ENCODE results near the gene SPANXC.
"Not testable (repeated sequence)": the region's sequence is repeated elsewhere in the genome, so short reads cannot be mapped to it uniquely, and the experiment has no call there.

Gene SPANXC, protein sequence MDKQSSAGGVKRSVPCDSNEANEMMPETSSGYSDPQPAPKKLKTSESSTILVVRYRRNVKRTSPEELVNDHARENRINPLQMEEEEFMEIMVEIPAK

GRCh38 chrX:141242417-141242816, at the start of gene SPANXC:
TSS of gene SPANXC (minus strand) at chrX:141242517. CDS start at chrX:141242457, 60 bp downstream.
- not testable (repeated sequence) for DNase-seq

- DNase-seq: peak in 1 of 14 donors; percentile 4
Observed at GRCh38 chrX:141279476-141279875, 37.2 kb upstream of the SPANXC start.

- peak in 2 of 14 donors; percentile 1 for DNase-seq
Observed at GRCh38 chrX:141278306-141278705, 36.0 kb upstream of the SPANXC start.

DNA sequence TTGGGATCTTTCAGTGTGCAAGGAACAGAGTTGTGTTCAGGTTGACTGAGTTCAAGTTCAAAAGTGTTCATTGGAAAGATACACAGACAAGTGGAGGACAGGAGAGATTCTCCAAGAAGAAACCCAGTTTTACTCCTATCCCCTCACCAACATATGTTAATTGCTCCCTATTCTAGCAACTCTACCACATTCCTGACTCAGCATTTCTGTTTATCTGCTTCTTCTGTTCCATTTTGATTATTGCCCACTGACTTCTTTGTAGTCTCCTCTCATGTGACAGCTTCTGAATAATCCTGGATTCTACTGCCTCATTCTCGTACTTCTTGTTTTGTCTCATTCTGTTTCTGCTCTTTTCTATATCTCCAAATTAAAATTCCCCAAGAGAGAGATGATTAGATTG, 15.8 kb upstream of the SPANXC start:
- no peak for DNase-seq

GRCh38 chrX:141221611-141222010, 20.7 kb downstream of the SPANXC start:
- no peak for DNase-seq

GRCh38 chrX:141220342-141221008, 21.8 kb downstream of the SPANXC start:
- no peak for DNase-seq

GRCh38 chrX:141214196-141214595, 28.1 kb downstream of the SPANXC start:
- no peak for DNase-seq

DNA sequence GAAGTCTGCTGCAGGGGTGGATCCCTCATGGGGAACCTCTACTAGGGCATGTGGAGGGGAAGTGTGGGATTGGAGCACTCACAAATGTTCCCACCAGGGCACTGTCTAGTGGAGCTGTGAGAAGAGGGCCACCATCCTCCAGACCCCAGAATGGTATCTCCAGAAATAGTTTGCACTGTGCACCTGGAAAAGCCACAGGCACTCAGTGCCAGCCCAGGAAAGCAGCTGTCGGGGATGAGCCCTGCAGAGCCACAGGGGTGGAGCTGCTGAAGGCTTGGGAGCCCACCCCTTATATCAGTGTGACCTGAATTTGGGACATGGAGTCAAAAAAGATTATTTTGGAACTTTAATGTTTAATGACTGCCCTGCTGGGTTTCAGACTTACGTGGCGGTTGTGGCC, 40.4 kb downstream of the SPANXC start:
- no peak for DNase-seq
